ENCODE measurements around the gene ANKRD33B. TPM values are rescaled to one million over a fixed set of nuclear protein-coding genes. Genes with fewer than 3 reads are reported as not detected.

The ANKRD33B gene
- total RNA-seq, 1 experiment from 2014 or later, result 6.9 TPM

DNA sequence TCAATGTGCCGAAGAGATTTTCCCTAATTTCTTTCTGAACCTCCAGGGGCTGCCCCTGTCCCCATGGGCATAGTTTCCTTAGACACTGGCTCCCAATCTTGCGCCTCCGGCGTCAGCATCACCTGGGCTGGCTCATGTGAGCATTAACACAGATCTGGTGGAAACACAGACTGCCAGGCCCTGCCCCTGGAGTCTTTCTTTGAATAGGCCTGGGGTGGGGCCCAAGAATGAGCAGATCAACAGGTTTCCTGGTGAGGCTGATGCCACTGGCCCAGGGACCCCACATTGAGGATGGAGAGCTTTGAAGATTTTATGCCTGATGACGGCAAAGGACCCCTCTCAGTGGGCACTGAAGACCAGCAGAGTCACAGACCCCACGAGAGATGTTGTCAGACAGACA, 60.8 kb downstream of the ANKRD33B start:
- Histone ChIP-seq H3K23me2 (ENCODE audit: insufficient read length, low read depth, low read length, poor library complexity, severe bottlenecking) (peaks cover 3% of the 10 kb centered on the region), H3K18ac (ENCODE audit: insufficient read length, low read depth, low read length) (no peak overlapping the region), H3K9ac (ENCODE audit: extremely low read depth, insufficient read length, low read length) (no peak overlapping the region), H2AK5ac (ENCODE audit: insufficient read length, low read length) (no peak overlapping the region), H2AFZ (ENCODE audit: low read length) (no peak overlapping the region), H3K4me2 (ENCODE audit: insufficient read depth, insufficient read length, low read length) (no peak overlapping the region), H3K4ac (ENCODE audit: low read depth, low read length) (no peak overlapping the region), H4K20me1 (ENCODE audit: control insufficient read depth, insufficient read depth, insufficient read length) (no peaks in the 10 kb centered on the region), H3K14ac (ENCODE audit: insufficient read depth, low read length) (no peak overlapping the region), H3T11ph (ENCODE audit: low read length) (no peak overlapping the region), H2BK5ac (ENCODE audit: insufficient read length, low read length) (no peak overlapping the region), H4K8ac (replicated peaks; ENCODE audit: insufficient read length, low read depth, low read length) (no peak overlapping the region), H2BK15ac (ENCODE audit: low read depth, low read length) (no peak overlapping the region), H3K79me1 (ENCODE audit: insufficient read depth, low read depth, low read length, poor library complexity, severe bottlenecking) (no peaks in the 10 kb centered on the region), H2BK20ac (ENCODE audit: low read depth, low read length, poor library complexity, severe bottlenecking) (no peak overlapping the region), H3K56ac (ENCODE audit: insufficient read length, low read depth, low read length) (no peak overlapping the region), H2BK12ac (ENCODE audit: insufficient read length, low read depth, low read length) (no peak overlapping the region), H3K4me1 (ENCODE audit: insufficient read depth, low read length) (no peaks in the 10 kb centered on the region), H3K79me2 (ENCODE audit: insufficient read depth, low read length) (no peaks in the 10 kb centered on the region), H2BK120ac (ENCODE audit: low read depth, low read length, poor library complexity, severe bottlenecking) (no peak overlapping the region), H4K91ac (ENCODE audit: insufficient read length, low read depth, low read length) (no peak overlapping the region), H3K23ac (ENCODE audit: insufficient read length, low read depth, low read length) (no peak overlapping the region), H3K9me3 (ENCODE audit: control insufficient read depth, low read depth, low read length) (no peaks in the 10 kb centered on the region), H3K27ac (ENCODE audit: insufficient read length, low read depth, low read length) (no peak overlapping the region), H3K27me3 (ENCODE audit: insufficient read depth, low read length) (no peaks in the 10 kb centered on the region), H4K5ac (ENCODE audit: insufficient read length, low read depth, low read length) (no peak overlapping the region)
- peaks cover 0 to 9% (median 1%) of the 10 kb centered on the region in 3 experiments; a peak in 4 of 7 replicates for H3K36me3 Mint-ChIP-seq (ENCODE audit: insufficient read depth in 1 of 3, low read depth in 3 of 3)
- H3K4me3 Mint-ChIP-seq, result no peak overlapping the region
- no peak for DNase-seq
- H3K27ac Mint-ChIP-seq, result no peak overlapping the region
- peaks cover under 1% of the 10 kb centered on the region for H3K27me3 Mint-ChIP-seq (ENCODE audit: low read depth)
- no CpG with 5 or more reads among the region's 6 CpGs for WGBS (ENCODE audit: extremely low coverage, insufficient read length, low lambda C conversion rate)
- TF ChIP-seq, protein P1, sequence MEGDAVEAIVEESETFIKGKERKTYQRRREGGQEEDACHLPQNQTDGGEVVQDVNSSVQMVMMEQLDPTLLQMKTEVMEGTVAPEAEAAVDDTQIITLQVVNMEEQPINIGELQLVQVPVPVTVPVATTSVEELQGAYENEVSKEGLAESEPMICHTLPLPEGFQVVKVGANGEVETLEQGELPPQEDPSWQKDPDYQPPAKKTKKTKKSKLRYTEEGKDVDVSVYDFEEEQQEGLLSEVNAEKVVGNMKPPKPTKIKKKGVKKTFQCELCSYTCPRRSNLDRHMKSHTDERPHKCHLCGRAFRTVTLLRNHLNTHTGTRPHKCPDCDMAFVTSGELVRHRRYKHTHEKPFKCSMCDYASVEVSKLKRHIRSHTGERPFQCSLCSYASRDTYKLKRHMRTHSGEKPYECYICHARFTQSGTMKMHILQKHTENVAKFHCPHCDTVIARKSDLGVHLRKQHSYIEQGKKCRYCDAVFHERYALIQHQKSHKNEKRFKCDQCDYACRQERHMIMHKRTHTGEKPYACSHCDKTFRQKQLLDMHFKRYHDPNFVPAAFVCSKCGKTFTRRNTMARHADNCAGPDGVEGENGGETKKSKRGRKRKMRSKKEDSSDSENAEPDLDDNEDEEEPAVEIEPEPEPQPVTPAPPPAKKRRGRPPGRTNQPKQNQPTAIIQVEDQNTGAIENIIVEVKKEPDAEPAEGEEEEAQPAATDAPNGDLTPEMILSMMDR (conservative IDR thresholded peaks at IDR 0.05), result no peak
- H3K4me1 Mint-ChIP-seq, result peaks cover 16 to 17% of the 10 kb centered on the region in 2 experiments
- peaks cover 7 to 9% of the 10 kb centered on the region in 2 experiments for H3K9me3 Mint-ChIP-seq
